ENCODE results near the gene IKBIP.
A peak's percentile ranks its signal among the peaks of the same experiment; 100 is the strongest.

The IKBIP gene, protein sequence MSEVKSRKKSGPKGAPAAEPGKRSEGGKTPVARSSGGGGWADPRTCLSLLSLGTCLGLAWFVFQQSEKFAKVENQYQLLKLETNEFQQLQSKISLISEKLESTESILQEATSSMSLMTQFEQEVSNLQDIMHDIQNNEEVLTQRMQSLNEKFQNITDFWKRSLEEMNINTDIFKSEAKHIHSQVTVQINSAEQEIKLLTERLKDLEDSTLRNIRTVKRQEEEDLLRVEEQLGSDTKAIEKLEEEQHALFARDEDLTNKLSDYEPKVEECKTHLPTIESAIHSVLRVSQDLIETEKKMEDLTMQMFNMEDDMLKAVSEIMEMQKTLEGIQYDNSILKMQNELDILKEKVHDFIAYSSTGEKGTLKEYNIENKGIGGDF

DNA sequence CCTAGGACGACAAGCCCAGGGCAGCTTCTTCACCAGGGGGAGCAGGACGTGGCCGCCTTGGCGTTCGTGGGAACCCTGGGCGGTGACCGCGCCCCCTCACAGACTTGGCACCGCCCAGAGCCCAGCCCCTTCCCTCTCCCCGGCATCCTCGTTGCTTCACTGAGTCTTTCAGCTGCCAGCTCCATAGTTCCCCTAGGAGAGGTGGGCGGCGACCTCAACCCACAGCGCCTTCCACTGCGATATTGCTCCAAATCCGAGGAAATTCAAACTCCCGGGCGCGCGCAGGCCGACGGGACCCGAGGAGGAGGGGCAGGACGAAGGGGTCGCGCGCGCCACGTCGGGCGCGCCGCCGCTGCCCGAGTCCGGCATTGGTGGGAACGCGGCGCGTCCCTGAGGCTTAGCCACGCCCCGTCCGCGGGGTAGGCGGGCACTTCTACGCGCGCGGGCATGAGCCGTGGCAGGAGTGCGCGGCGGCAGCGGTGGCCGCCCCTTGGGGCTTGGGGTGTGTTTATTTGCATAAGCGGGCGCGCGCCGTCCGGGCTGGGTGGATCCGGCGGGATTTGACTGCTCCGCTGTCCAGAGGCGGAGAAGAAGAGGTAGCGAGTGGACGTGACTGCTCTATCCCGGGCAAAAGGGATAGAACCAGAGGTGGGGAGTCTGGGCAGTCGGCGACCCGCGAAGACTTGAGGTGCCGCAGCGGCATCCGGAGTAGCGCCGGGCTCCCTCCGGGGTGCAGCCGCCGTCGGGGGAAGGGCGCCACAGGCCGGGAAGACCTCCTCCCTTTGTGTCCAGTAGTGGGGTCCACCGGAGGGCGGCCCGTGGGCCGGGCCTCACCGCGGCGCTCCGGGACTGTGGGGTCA lies at the start of gene IKBIP, which contains the start of gene APAF1:
IKBIP (minus strand) TSS at position 77 of the 860 bp plus-strand sequence. CDS start 87 bp downstream, outside the sequence.
APAF1 (plus strand) TSS at position 579 of the 860 bp plus-strand sequence. CDS start 3,070 bp downstream, outside the sequence.
- peaks cover 3% of the 10 kb centered on the region; the same call in 1 of the 2 replicates for H3K36me3 ChIP-seq (ENCODE audit: insufficient read depth, low read length)
- H3K9me3 ChIP-seq (ENCODE audit: control insufficient read depth, insufficient read depth, low read length), result no peaks in the 10 kb centered on the region
- 0 out of 2 replicates have a peak, but pooled peaks cover 4% of the 10 kb centered on the region for H3K4me1 ChIP-seq (ENCODE audit: insufficient read depth, low read length)
- H3K9ac ChIP-seq (ENCODE audit: low read depth, low read length), result peak within 1 kb of the TSS; percentile 95

DNA sequence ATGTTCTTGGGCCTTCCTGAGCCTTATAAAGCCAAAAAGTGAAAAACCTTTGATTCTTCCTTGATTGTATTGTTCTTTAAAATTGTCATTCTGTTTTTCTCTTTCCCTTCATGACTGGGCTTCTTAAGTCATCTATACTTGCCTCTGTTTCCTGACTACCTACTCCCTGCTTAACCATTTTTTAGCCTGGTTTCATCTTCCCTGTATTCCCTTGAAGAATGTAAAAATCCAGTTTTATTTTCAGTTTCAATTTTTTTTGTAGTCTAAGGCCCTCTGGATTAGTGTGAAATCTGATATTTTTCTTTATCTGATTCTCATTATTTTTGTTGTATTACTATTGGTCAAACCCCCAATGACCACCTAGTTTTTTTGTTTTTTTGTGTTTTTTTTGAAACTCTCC lies 46.8 kb upstream of the IKBIP start:
- Histone ChIP-seq H3K4me1 (ENCODE audit: insufficient read depth, low read length) (peaks cover 10% of the 10 kb centered on the region), H3K9ac (ENCODE audit: low read depth, low read length) (no peak overlapping the region), H3K36me3 (ENCODE audit: insufficient read depth, low read length) (no peaks in the 10 kb centered on the region; the same call in 1 of the 2 replicates), H3K9me3 (ENCODE audit: control insufficient read depth, insufficient read depth, low read length) (no peaks in the 10 kb centered on the region)

DNA sequence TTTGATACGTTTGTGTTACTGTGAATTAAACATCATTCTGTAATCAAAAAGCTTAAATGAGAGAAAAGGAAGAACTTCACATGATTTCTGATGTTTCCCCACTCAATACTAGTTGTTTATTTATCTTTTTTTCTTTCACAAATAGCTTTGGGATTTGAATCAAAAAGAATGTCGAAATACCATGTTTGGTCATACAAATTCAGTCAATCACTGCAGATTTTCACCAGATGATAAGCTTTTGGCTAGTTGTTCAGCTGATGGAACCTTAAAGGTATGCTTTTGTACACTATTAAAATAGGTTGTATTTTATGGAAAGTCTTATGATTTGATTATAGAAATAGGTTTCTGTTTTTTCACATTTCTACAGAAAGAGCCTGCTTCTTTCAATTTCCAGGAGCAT lies 42.0 kb upstream of the IKBIP start:
- Histone ChIP-seq H3K9me3 (ENCODE audit: control insufficient read depth, insufficient read depth, low read length) (no peaks in the 10 kb centered on the region), H3K36me3 (ENCODE audit: insufficient read depth, low read length) (peaks cover 6% of the 10 kb centered on the region), H3K9ac (ENCODE audit: low read depth, low read length) (no peak overlapping the region), H3K4me1 (ENCODE audit: insufficient read depth, low read length) (no peaks in the 10 kb centered on the region)

DNA sequence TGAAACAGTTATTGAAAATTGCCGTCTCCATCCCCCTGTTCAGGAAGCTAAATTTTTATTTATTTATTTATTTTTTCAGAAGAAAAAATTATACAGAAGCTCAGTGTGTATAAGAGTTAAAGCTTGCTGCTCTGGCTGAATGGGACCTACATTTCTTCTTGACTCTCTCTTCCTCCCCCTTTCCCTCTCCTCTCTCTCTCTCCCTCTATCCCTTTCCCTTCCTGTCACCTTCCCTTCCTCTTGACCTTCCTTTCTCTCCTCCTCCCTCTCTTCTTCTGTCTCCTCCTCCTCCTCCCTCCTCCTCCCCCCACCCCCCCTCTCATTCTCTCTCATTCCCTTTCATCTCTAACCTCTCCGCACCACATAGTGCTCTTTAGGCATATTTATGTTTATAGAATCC lies 39.6 kb upstream of the IKBIP start:
- H3K9me3 ChIP-seq (ENCODE audit: control insufficient read depth, insufficient read depth, low read length), result no peaks in the 10 kb centered on the region
- no peaks in the 10 kb centered on the region for H3K4me1 ChIP-seq (ENCODE audit: insufficient read depth, low read length)
- no peak overlapping the region for H3K9ac ChIP-seq (ENCODE audit: low read depth, low read length)
- peaks cover 6% of the 10 kb centered on the region for H3K36me3 ChIP-seq (ENCODE audit: insufficient read depth, low read length)

DNA sequence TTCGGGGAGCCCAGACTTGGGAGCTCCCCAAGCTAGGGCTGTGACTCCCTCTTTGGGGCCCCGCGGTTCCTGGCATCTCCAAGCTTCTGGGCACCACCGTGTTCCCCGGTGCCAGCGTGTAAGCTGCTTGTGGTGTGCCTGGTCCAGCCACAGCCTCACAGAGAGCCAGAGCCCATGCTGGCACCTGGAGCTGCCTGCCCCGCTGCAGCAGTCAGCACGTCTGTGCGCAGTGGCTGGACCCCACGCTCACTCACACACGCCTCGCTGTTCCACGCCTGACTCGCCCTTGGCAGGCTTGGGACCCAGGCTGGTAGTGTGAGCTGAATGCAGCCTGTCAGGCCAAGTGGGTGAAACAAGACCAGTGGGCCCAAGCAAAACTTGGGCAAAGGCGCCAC lies 35.0 kb upstream of the IKBIP start:
- H3K9ac ChIP-seq (ENCODE audit: low read depth, low read length), result no peak overlapping the region
- no peaks in the 10 kb centered on the region for H3K9me3 ChIP-seq (ENCODE audit: control insufficient read depth, insufficient read depth, low read length)
- H3K4me1 ChIP-seq (ENCODE audit: insufficient read depth, low read length), result no peaks in the 10 kb centered on the region
- H3K36me3 ChIP-seq (ENCODE audit: insufficient read depth, low read length), result peaks cover 6% of the 10 kb centered on the region; the same call in 1 of the 2 replicates

DNA sequence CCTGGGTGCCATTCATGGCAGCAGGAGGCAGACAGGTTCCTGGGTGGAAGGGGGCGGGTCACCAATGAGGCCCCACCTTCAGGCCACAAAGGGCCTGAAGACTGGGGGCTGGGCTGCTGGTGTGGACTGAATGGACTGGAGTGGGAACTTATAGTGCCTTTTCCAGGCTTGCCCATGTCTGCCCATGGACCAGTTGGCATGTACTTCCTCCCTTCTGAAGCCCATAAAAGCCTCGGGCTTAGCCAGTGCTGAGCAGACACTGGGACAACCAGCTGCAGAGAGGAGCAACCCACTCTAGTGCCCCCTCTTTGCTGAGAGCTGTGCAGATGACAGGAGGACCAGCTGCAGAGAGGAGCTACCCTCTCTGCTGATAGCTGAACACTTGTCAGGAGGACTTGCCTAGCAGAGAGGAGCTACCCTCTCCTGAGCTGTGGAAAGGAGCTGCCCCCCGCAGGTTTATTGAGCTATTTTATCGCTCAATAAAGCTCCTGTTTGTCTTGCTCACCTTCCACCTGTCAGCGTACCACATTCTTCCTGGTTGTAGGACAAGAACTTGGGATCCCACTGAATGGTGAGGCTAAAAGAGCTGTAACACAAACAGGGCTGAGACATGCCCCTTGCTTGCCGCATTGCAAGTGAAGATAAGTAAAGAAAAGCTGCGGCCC lies 34.5 kb upstream of the IKBIP start:
- H3K36me3 ChIP-seq (ENCODE audit: insufficient read depth, low read length), result peaks cover 6% of the 10 kb centered on the region; the same call in 1 of the 2 replicates
- H3K4me1 ChIP-seq (ENCODE audit: insufficient read depth, low read length), result no peaks in the 10 kb centered on the region
- H3K9me3 ChIP-seq (ENCODE audit: control insufficient read depth, insufficient read depth, low read length), result no peaks in the 10 kb centered on the region
- H3K9ac ChIP-seq (ENCODE audit: low read depth, low read length), result no peak overlapping the region

DNA sequence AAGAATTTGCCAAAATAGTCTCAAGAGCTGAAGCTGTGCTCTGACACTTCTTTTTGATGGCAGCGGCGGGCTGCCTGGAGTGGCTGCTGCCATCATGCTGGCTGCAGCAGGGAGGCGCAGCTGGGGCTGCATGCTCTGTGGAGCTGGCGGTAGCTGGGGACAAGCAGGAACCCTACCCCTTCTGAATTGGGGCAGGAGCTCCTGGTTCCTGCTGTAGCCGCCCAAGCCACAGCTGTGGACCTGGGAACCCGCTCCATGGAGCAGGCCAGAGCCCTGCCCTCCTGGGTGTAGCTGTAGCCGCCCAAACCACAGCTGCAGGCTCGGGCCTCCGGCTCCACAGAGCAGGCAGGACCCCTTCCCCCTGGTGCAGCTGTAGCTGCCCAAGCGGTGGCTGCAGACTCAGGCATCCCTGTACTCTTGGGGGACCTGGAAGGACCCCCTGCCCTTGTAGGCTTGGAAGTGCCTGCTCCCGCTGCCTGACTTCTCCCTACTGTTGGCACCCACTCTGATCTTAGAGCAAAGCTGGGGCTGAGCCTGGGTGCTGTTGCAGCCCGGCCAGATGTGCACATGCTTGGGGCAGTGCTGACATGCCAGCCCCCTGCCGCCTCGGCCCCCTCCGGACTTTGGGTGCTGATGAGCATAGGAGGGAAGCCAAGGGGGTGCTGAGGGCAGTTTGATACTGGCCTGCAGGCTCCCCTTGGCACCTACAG lies 33.8 kb upstream of the IKBIP start:
- no peaks in the 10 kb centered on the region for H3K4me1 ChIP-seq (ENCODE audit: insufficient read depth, low read length)
- peaks cover 1% of the 10 kb centered on the region; the same call in 1 of the 2 replicates for H3K36me3 ChIP-seq (ENCODE audit: insufficient read depth, low read length)
- no peak overlapping the region for H3K9ac ChIP-seq (ENCODE audit: low read depth, low read length)
- no peaks in the 10 kb centered on the region for H3K9me3 ChIP-seq (ENCODE audit: control insufficient read depth, insufficient read depth, low read length)

DNA sequence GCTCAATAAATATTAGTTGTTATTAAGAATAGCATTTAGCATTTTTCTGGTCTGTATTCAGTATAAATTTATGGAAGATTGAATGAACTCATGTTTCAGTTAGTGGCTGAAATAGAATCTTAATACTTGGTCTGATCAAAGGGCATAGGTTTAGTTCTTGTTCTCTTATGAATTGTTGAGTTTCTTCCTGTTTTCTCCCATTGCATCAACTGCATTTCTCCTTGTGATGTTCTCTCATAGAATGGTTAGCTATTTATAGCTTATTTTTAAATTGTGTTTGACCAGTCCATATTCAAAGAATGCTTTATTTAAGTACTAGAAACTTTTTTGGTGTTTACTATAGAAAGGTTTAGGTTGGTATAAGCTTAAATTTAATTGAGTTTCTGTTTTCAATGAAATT lies 30.3 kb upstream of the IKBIP start:
- Histone ChIP-seq H3K9ac (ENCODE audit: low read depth, low read length) (no peak overlapping the region), H3K4me1 (ENCODE audit: insufficient read depth, low read length) (no peaks in the 10 kb centered on the region), H3K36me3 (ENCODE audit: insufficient read depth, low read length) (no peaks in the 10 kb centered on the region), H3K9me3 (ENCODE audit: control insufficient read depth, insufficient read depth, low read length) (no peaks in the 10 kb centered on the region)

DNA sequence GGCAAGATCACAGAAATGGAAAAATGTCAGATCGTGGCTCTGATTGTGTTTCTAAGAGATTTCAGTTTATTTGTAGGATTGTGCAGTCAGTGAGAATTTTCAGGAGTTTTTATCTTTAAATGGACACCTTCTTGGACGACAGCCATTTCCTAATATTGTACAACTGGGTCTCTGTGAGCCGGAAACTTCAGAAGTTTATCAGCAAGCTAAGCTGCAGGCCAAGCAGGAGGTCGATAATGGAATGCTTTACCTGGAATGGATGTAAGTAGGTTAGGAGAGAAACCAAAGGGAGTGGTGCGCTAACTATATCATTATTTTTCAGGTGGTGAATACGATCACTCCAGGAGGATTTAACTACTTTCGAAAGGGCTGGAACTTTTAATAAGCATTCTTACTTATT lies 26.9 kb upstream of the IKBIP start:
- peaks cover 5% of the 10 kb centered on the region; the same call in 1 of the 2 replicates for H3K36me3 ChIP-seq (ENCODE audit: insufficient read depth, low read length)

DNA sequence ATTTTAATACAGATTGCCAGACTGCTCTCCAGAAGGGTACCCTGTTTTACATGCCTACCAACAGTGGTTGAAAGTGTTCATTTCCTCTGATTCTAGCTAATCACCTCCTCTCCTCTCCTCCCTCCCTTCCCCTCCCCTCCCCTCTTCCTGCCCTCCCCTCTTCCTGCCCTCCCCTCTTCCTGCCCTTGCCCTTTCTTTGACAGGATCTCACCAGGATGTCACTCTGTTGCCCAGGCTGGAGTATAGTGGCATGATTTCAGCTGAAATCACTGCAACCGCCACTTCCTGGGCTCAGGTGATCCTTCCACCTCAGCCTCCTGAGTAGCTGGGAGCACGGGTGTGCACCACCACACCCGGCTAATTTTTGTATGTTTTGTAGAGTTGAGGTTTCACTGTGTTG lies 25.2 kb upstream of the IKBIP start:
- Histone ChIP-seq H3K9ac (ENCODE audit: low read depth, low read length) (no peak overlapping the region), H3K9me3 (ENCODE audit: control insufficient read depth, insufficient read depth, low read length) (no peaks in the 10 kb centered on the region), H3K36me3 (ENCODE audit: insufficient read depth, low read length) (peaks cover 5% of the 10 kb centered on the region; the same call in 1 of the 2 replicates), H3K4me1 (ENCODE audit: insufficient read depth, low read length) (no peaks in the 10 kb centered on the region)

More for the DNA sequence above, 26.9 kb upstream of the IKBIP start:
- H3K9me3 ChIP-seq (ENCODE audit: control insufficient read depth, insufficient read depth, low read length), result no peaks in the 10 kb centered on the region
- H3K4me1 ChIP-seq (ENCODE audit: insufficient read depth, low read length), result no peaks in the 10 kb centered on the region
- H3K9ac ChIP-seq (ENCODE audit: low read depth, low read length), result no peak overlapping the region

DNA sequence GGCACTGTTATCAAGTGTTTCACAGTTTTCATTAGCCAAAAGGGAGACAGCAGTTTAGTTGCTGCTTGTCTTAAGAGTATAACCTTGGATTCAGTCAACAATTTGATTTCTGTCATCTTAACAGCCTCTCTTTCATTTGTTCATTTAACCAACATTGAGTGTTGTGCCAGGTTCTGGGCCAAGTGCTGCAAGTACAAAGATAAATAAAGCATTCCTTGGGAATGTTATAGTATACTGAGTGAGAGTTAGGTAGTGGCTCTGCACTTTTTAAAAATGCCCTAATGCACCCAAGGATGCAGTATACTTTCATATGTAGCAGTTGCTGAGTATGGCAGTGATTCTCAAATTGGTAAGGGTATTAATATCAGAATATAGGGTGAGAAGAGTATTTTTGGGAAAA lies 15.9 kb upstream of the IKBIP start:
- H3K36me3 ChIP-seq (ENCODE audit: insufficient read depth, low read length), result peaks cover 8% of the 10 kb centered on the region; the same call in 1 of the 2 replicates

DNA sequence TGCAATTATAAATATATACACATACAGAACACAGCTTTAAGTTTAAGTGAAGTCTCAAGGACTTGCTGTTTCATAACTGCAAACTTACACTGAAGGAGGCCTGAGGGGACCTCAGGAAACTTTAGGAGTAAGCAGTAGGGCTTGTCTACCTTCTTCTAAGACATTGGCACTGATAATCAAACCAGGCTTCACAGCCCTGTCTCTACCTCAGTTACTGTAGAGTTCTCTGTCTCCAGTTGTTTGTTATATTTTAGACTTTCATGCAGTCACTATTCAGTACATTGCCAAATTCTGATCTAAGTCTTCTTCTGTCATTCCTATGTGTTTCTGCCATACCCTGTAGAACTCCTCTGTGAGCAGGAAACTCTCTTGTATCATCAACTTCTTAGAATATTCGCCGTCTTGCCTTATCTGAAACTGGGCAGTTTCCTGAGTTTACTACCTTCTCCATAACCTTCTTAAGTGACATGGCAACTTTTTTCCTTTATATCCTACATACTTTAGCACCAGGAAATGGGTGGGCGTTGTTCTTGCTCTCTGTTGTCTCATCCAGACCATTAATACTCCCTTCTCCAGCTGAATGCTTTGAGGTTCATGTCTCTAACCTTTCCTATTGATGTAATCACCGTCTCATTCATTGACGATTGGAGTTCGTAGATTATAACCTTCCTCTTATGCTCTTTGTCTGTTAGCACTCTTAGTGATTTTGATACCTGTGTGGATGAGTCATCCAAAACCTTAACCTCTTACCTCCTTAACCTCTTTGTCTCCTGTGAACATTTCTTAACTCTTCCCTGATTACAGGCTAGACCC lies 11.9 kb upstream of the IKBIP start:
- Histone ChIP-seq H3K9ac (ENCODE audit: low read depth, low read length) (no peak overlapping the region), H3K9me3 (ENCODE audit: control insufficient read depth, insufficient read depth, low read length) (no peaks in the 10 kb centered on the region), H3K4me1 (ENCODE audit: insufficient read depth, low read length) (0 out of 2 replicates have a peak, but pooled peaks cover 3% of the 10 kb centered on the region), H3K36me3 (ENCODE audit: insufficient read depth, low read length) (peaks cover 8% of the 10 kb centered on the region; the same call in 1 of the 2 replicates)

More for the DNA sequence above, 15.9 kb upstream of the IKBIP start:
- H3K9me3 ChIP-seq (ENCODE audit: control insufficient read depth, insufficient read depth, low read length), result no peaks in the 10 kb centered on the region
- 0 out of 2 replicates have a peak, but pooled peaks cover 3% of the 10 kb centered on the region for H3K4me1 ChIP-seq (ENCODE audit: insufficient read depth, low read length)
- no peak overlapping the region for H3K9ac ChIP-seq (ENCODE audit: low read depth, low read length)
